ENCODE data around the gene HSPB9.
A peak's percentile ranks its signal among the peaks of the same experiment; 100 is the strongest.

Gene HSPB9

DNA sequence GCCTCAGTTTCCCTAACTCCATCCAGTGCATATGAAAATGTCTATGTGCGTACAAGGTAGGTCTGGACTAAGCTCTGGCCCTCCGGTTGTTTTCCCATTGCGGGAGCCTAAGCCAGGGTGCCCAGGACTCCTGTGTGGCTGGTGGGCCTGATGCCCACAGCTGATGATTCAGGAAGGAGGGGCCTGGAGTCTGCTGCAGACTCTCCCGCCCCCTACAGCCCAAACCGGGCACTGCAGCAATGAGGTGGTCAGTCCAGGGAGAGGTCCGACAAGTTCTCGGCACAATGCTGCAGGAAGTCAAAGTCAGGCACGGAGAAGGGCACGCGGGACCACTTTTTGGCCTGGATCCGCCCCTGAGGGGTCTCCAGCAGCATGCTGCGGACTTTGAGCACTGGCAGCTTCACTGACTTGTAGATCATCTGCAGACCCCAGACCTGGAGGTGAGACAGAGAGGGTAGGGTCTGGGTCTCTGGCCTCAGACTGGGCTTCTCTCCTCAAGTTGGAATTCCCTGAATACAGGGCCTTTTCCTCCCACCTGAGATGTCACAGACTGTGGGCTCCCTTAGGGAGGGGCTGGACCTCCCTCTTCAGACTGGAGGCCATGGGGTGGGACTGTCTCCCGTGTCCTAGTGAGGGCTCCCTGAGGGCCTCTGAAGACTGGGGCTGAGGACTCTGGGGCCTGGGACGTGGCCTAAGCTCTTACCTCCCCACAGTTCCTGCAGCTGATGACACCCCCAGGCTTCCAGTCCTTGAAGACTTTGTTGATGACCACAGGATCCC lies 20.9 kb upstream of the HSPB9 start:
- peak; percentile 18 to 52 (median 33) for DNase-seq

GRCh38 chr17:42103221-42103954 lies 19.2 kb upstream of the HSPB9 start:
- DNase-seq, result no peak

- no peak for DNase-seq
Observed at GRCh38 chr17:42104264-42104663, 18.3 kb upstream of the HSPB9 start.

DNA sequence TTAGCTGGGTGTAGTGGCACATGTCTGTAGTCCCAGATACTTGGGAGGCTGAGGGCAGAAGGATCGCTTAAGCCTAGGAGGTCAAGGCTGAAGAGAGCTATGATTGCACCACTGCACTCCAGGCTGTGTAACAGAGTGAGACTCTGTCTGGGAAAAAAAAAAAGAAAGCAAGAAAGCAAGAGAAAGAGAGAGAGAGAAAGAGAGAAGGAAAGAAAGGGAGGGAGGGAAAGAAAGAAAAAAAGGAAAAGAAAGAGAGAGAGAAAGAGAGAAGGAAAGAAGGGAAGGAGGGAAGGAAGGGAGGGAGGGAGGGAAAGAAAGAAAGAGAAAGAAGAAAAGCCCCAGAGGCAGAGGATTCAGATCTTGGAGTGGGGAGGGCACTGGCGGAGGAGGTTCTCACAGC lies 16.6 kb upstream of the HSPB9 start:
- no peak for DNase-seq

DNA sequence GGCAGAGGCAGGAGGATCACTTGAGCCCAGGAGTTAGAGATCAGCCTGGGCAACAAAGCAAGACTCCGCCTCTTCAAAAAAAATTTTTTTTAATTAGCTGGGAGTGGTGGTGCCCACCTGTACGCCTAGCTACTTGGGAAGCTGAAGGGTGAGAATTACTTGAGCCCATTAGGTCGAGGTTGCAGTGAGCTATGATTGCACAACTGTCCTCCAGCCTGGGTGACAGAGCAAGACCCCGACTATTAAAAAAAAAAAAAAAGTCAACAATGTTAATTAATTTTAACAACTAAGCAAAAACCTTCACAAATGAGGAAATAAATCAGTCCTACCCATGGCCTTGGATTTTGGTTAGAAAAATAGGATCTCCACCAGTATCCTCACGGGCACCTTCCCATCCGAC lies 15.5 kb upstream of the HSPB9 start:
- no peak for DNase-seq

DNA sequence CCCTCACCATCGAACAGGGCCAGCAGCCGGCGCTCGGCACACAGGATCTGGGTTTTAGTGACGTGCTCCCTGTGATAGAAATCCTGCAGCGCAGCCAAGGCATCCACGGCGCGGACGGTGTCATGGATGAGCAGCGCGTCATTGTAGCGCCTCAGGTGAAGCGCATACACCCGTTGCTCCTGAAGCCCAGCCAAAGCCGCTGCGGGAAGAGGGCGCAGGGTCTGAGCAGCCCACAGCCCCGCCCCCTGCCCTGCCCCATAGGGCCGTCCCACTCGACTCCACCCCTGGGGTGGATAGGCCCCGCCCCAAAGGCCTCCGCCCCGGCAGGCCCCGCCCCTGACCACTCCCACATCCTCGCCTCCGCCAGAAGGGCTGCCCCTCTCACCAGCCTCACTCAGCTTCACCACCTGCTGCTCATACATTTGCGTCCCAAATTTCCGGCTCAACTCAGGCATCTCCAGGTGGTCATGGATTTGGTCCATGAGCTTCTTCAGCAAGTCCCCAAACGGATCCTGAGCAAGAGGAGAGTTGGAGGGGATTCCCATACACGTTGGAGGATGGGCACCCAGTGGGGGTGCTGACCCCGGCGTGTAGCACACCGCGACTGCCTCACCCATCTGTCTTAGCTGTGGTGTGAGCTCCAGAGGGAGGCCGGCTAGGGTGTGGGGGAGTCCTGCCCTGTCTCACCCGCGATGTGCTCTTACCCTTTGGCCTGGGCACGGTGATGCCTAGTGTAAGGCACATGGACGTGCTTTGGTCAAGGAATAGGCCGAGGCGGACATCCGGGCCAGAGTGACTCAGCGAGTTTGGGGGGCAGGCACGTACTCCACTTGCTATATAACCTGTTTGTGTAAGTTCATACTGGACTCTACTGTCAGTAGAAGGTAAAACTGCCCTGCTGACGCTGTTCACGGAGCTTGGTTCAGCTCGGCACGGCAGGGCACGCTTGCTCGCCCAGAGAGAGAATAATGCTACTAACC lies 14.7 kb upstream of the HSPB9 start:
- peak; percentile 62 to 95 (median 89) for DNase-seq

- DNase-seq, result no peak
Observed at GRCh38 chr17:42109086-42109485, 13.5 kb upstream of the HSPB9 start.

DNA sequence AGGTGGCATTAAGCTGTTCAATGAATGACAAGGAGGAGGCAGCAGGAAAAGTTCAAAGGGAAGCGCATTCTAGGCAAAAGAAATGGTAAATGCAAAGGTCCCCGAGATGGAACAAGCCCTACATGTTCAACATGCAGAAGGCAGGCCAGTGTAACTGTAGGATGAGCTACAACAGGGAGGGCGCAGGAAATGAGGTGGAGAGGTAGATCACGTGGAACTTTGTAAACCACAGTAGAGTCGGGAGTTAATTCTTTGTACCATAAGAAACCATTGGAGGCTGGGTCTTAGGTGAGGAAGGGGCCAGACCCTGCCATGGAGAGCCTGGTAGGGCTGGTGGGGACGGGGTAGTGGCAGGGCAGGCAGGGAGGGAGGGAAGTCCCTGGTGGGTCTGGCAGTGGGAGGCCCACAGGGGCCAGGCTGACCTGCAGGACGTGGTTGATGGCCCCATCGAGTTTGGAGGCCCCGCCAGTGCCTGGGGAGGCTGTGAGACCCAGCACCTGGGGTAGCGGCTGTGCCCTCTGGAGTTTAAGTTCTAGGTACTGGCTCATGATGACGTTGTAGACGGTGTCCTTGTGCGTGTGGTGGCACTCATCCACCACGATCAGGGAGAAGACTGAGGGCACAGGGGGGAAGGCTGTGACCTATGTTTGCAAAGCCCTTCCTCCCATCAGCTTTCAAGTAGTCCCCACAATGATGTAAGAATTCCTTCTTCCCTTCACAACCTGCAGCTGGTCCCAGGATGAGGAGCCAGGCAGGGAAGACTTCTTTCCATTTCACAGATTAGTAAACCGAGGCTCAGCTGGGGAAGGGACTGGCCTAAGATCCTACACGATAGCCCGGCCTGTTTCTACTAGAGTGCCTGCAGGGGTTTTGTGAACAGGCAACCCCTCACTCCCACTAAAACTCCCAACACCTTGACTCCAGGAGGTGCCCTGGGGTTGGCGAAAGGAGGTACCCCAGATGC lies 12.0 kb upstream of the HSPB9 start:
- DNase-seq, result no peak

DNA sequence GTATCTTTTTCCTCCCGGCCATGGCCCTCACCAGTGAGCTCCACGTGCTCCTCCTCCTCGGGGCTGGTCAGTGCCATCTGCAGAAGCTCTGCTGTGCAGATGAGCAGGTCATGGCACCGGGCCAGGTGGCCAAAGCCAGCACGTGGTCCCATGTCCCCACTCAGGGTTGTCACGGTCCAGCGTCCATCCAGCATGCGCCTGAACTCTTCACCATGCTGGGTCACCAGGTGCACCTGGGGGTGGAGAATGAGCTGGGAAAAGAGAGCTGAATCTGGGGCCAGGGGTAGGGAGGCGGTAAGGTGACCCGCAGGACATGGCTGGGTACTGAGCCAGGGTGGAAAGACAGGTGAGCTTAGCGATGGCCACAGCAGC lies 11.4 kb upstream of the HSPB9 start:
- DNase-seq, result no peak

DNA sequence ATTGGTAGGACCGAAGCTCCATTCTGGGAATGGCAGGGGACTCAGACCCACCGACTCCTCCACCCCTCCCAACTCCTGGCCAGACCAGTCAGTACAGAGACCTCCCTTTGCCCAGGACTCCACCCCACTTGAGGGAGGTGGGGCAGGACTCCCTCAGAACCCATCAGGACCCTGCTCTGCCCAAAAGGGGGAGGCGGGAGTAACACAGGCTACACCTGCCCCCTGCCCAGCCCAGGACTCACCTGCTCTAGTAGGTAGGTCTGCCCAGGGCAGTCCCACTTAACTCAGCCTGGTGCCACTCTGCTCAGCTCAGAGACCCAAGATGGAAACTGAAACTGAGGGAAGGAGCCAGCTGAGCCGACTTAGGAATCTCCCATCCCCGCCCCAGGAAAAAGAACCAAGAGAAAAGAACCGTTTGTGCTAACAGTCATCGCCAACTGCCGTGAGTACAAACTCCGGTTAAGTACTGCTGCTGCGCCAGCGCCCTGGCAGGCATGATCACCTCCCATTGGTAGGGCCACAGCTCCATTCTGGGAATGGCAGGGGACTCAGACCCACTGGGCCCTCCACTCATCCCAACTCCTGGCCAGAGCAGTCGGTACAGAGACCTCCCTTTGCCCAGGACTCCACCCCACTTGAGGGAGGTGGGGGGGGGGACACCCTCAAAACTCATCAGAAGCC lies 10.6 kb upstream of the HSPB9 start:
- peak in 2 of 4 experiments; percentile 43 to 48 for DNase-seq

GRCh38 chr17:42112552-42113176 lies 9.9 kb upstream of the HSPB9 start, which contains the start of gene DHX58:
DHX58 (minus strand) TSS chr17:42112714; CDS start chr17:42111892, 822 bp downstream.
- peak in 3 of 4 experiments; percentile 31 to 75 (median 62) for DNase-seq

GRCh38 chr17:42113293-42114069 lies 9.1 kb upstream of the HSPB9 start:
- no peak for DNase-seq

GRCh38 chr17:42114118-42114517 lies 8.5 kb upstream of the HSPB9 start:
- no peak for DNase-seq

DNA sequence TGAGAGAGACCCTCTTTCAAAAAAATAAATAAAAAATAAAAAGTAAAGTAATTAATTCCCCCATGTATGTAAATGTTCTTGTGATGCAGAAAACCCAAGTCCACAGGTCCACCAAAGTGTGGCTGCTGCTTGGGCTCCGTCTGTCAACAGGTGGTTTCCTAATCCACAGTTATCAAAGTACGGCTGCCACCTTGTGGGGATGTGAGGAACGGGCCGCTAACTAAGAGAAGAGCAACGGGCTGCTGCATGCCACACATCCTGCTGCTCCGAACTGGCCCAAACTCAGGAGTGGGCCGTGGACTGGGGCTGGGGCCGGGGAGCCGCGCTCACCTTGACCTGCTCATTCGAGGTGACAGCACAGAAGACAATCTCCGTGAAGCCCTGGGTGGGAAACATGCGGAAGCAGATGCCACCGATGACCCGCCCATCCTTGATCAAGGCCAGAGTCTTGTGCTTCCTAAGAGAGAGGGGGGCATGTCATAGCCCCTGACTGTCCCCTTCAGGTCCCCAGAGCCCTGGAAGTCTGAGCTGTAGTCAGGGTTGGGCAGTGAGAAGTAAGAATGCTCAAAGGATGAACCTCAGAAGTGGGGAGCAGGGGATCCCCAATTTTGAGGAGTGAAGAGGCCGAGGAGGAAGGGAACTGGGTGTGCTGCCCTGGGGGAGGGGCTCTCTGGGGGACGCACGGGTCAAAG lies 5.8 kb upstream of the HSPB9 start:
- peak; percentile 36 to 75 (median 60) for DNase-seq

- DNase-seq, result no peak
Observed at GRCh38 chr17:42117397-42118125, 5.0 kb upstream of the HSPB9 start.

DNA sequence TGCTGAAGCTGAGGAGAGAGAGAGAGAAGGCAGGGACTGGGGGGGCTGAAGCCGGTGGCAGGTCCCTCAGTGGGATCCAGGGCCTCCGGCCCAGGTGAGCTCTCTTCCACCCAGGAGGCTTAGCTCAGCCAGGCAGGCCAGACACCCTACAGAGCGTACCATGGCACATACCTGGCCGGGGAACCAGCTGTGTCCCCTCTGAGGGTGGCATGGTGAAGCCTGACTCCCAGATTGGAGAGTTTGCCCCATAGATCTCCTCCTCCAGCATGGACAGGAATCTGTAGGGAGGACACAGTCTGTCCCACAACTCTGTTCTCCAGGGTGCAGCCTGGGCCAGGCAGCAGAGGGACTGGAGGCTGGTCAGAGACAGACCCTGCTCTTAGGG lies 4.5 kb upstream of the HSPB9 start:
- DNase-seq, result no peak

GRCh38 chr17:42118545-42118944 lies 4.1 kb upstream of the HSPB9 start:
- DNase-seq, result peak in 1 of 4 experiments; percentile 21

GRCh38 chr17:42119301-42119700 lies 3.3 kb upstream of the HSPB9 start:
- no peak for DNase-seq
